GM10266 (cell line): Measurements from ENCODE around the gene LCOR.

Experiments used
- DNase-seq: peaks from one replicate; pipeline ENCODE4 v3.0.0; 2012; ENCODE audit errors: extremely low spot score
- TF ChIP-seq, protein P1 (sequence below): IDR thresholded peaks from 2 replicates; pipeline ENCODE4 v1.5.1; 2012; ENCODE audit warnings: mild to moderate bottlenecking, low read depth; ENCODE audit not compliant: control insufficient read depth, insufficient read depth; ENCODE audit errors: missing control alignments

Gene LCOR

DNA sequence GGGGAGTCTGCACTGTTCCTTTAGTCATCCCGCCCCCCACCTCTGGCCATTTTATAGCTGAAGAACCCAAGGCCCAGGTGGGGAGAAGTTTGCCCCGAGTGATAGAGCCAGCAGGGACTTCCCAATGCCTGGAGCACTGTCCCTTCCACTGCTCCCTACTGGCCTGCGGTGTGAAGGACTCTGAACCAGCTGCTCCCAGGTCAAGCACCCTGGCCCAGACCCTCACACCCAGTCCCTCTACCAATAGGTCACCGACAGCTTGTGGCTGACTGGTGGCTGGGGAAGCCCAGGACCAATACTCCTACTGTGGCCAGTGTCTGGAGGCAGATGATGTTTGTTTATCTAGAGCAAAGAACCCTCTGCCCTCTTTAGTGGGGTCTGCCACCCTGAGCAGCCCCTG lies 167.9 kb downstream of the LCOR start:
- TF ChIP-seq, protein P1, sequence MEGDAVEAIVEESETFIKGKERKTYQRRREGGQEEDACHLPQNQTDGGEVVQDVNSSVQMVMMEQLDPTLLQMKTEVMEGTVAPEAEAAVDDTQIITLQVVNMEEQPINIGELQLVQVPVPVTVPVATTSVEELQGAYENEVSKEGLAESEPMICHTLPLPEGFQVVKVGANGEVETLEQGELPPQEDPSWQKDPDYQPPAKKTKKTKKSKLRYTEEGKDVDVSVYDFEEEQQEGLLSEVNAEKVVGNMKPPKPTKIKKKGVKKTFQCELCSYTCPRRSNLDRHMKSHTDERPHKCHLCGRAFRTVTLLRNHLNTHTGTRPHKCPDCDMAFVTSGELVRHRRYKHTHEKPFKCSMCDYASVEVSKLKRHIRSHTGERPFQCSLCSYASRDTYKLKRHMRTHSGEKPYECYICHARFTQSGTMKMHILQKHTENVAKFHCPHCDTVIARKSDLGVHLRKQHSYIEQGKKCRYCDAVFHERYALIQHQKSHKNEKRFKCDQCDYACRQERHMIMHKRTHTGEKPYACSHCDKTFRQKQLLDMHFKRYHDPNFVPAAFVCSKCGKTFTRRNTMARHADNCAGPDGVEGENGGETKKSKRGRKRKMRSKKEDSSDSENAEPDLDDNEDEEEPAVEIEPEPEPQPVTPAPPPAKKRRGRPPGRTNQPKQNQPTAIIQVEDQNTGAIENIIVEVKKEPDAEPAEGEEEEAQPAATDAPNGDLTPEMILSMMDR, result no peak
- DNase-seq, result no peak

DNA sequence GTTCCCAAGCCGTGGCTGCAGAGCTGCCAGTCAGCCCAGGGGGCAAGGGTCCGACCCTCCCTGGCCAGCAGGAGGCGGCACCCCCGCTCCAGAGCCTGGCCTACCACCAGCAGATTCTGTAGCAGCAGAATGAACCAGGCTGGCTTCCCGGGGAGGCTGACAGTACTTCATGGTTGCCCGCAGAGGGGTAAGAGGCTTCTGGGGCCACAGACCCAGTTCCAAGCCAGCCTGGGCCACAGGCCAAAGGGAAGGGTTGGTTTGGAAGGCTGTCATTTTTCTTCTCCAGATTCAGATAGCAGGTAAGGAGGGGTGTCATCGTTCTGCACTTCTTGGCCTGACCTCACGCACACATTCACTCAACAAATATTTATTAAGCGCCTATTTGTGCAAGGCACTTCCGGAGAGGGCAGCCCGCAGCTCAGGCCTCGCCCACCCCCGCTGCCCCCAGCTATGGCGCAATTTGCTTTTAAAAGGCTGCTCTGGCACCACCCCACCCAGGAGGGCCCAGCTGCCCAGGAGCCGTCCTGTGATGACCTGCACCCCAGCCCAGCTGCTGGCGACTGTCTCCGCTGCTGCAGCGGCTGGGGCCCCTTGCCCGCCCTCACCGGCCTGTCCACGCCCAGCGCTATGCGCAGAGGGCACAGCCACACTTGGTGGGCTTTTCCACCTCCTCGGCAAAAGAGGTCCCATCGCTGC lies 168.5 kb downstream of the LCOR start:
- DNase-seq, result no peak
- TF ChIP-seq, protein P1, result no peak

DNA sequence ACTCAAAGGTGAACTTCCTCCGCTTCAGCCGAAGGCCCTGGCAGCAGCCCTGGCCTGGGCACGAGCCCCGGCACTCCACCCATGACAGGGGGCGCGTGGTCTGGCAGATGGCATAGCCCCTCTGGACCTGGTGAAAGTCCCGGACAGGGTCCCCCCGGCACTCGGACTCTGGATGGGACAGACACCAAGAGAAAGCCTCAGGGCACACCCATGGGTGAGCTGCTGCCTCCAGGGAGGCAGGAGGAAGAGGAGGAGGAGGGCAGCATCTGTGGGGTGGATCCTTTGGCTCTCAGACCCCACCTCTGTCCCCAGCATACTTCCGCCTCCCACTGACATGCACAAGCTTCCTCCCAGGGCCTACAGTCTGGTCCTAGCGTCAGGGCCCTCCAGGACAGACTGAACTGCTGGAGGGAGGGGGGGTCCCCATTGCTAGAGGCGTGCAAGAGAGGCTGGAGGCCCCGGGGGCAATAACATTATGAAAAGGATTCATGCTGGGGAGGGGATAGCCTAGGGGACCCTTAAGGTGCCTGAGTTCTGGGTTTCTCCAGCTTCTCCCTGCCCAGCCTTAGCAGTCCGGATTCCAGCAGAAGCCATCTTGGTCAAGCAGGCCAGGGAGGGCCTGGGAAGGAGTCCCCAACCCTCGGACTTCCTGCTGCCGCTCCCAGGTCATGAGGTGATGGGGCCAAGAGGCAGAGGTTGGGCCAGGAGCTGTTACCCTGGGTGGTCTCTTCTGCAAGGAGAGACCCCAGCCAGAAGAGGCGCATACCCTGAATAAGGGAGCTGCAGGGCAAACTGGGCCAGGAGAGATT lies 169.3 kb downstream of the LCOR start:
- no peak for DNase-seq
- TF ChIP-seq, protein P1, result no peak

DNA sequence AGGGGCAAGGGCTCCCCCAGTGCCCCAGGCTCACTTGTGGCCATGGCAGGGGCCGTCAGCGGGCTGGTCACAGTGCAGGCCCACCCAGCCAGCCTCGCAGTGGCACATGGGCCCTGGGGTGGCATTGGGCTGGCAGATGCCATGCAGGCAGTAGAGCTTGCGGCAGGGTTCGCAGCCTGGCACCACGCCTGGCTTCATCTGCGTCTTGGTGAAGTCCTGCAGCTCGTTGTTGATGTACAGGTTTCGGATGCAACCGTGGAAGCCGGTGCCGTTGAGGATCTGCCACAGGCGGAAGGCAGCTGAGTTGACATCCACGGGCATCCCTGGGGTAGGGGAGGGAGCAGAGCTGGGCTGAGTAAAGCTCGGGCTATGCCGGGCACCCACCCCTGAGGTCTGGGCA lies 170.6 kb downstream of the LCOR start:
- DNase-seq, result no peak
- TF ChIP-seq, protein P1, result no peak

DNA sequence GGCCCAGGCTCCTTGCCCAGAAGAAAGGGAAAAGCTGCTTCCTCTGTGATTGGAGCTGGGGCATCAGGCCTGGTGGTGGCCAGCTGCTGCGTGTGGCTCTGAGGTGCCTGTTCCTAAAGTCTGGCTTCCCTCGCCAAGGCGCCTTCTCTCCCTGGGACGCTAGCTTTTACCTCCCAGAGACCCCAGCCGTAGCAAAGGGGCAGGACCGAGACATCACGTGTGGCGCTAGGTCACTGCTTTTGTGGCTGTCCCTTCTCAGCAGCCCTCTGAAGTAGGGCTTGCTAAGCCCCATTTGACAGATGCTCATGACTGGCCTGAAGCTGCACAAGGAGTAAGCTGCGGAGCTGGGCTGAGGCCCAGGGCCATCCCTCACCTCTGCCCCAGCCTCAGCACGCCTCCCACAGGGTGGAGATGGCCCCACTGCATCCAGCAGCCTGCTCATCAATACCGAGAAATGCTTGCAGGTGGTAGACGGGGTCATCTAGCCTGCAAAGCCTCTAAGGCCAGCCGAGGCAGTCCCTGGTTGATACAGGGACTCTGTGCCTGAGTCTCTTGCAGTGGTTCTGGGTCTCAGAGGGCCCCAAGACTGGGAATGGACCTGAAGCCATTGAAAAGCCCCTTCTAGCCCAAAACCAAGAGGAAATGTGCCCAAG lies 171.2 kb downstream of the LCOR start:
- TF ChIP-seq, protein P1, result no peak
- no peak for DNase-seq

DNA sequence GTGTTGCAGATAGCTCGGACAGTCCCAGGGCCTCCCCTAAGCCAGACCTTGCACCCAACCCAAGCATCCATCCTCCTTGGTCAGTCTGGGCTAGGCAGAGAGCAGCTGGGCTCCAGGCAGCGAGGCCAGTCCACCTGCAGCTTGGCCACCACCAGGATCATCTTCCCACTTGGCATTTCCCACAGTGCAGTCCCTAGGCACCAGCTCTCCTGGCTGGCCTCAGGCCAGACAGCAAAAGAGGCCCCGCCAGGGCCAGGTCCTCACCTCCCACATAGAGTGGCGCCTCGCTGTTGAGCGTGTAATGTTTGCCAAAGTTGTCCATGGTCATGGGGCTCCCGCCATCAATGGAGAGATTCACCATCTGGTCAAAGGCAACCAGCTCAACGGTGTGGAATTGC lies 171.7 kb downstream of the LCOR start:
- DNase-seq, result no peak
- TF ChIP-seq, protein P1, result no peak
